Gastrocnemius medialis (tissue), 4 donors: ENCODE data around the gene GPR146.

Source experiments
- CTCF ChIP-seq, 5 experiments: fragments of 450-650 bp in 3 of 5; fragments of 200-600 bp in 2 of 5; sonication (generic) in 2 of 5; IDR thresholded peaks in 4 of 5; conservative IDR thresholded peaks in 1 of 5; 1 replicate in 4 of 5; 2 replicates in 1 of 5; pipeline ENCODE4 v1.5.1; 2016 to 2019; ENCODE audit warnings: antibody characterized with exemption in 5 of 5, mild to moderate bottlenecking in 3 of 5, moderate library complexity in 3 of 5
- POLR2A ChIP-seq, 2 donors: fragments of 450-650 bp; IDR thresholded peaks; one replicate each; pipeline ENCODE4 v1.6.1; 2017; ENCODE audit warnings: antibody characterized with exemption in 2 of 2, mild to moderate bottlenecking in 2 of 2, moderate library complexity in 2 of 2

DNA sequence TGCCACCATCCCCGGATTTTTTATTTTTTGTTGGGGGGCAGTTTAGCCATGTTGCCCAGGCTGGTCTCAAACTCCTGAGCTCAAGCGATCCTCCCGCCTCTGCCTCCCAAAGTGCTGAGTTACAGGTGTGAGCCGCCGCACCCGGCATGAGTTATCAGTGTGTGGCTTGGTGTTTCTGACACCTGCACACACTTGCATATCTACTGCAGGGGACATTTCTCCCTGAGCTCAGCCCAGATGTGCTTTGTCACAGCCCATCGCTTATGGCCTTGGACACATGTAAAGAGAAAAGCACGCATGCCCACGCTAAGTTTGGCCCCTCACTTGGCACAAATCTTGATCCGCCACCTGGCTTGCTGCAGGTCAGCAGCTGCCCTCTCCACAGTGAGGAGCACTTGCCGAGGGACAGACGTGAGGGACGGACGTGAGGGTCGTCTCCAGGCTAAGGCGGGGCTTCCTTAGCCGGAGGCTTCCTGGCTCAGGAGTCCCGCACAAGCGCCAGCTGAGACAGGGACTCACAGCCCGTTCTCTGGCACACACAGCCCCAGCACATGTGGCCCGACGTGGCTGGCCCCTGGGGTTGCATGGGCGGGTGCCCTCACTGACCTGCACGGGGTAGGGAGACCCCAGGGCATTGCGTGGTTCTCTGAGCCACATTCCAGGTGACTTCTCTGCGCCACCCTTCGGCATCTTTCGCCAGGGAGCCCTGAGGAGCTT, 49.6 kb upstream of the GPR146 start:
- TF ChIP-seq CTCF (IDR thresholded peaks at IDR 0.05 in 4 of 5, conservative IDR thresholded peaks at IDR 0.05 in 1 of 5) (no peak), POLR2A (IDR thresholded peaks at IDR 0.05) (no peak)
